SW480 (cell line): ENCODE data around the gene ALX4.
A peak's percentile ranks its signal among the peaks of the same experiment; 100 is the strongest.

Experiments used
- DNase-seq: peaks from one replicate; pipeline ENCODE4 v3.0.0-alpha.2; 2016; ENCODE audit warnings: low spot score

The ALX4 gene

DNA sequence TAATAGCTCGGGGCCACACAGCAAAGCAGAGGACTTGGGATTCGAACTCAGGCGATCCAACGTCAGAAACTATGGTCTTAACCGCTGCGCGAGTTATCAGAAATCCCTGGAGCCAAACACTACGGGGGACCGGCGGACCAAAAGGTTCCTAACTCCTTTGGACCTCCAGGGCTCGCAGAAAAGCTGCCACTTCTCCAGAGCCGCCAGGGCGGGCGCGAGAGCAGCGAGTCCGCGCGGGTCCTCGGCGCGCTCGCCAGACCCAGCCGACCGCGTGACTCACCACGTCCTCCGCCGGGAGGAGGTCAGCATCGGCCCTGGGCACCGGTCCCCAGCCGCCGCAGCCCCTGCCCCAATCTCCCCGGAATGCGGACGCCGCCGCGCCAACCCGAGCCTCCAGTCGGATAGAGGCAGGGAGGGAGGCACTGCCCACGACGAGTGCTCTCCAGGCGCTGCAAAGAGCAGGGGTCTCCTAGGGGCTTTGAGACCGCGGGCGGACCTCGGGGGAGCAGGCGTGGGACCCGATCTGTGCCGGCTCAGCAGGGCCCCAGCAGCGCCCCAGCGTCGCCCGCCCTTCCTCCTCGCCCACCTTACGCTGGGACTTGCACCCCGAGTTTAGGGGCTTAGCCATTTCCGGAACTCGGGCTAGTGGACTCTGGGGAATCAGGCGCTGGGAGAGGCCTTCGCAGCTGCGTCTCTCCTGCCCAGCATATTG lies 6.2 kb upstream of the ALX4 start:
- DNase-seq: no peak

DNA sequence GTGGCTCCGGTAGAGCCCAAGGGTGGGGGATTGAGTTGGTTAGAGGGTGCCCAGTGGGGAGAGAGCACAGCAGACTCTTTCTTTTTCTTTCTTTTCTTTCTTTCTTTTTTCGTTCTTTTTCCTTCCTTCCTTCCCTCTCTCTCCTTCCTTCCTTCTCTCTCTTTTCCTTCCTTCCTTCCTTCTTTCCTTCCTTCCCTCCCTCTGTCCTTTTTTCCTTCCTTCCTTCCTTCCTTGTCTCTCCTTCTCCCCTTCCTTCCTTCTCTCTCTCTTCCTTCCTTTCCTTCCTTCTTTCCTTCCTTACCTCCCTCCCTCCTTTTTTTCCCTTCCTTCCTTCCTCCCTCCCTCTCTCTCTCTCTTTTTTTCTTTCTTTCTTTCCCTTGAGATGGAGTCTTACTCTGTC lies 4.8 kb upstream of the ALX4 start:
- DNase-seq: no peak

DNA sequence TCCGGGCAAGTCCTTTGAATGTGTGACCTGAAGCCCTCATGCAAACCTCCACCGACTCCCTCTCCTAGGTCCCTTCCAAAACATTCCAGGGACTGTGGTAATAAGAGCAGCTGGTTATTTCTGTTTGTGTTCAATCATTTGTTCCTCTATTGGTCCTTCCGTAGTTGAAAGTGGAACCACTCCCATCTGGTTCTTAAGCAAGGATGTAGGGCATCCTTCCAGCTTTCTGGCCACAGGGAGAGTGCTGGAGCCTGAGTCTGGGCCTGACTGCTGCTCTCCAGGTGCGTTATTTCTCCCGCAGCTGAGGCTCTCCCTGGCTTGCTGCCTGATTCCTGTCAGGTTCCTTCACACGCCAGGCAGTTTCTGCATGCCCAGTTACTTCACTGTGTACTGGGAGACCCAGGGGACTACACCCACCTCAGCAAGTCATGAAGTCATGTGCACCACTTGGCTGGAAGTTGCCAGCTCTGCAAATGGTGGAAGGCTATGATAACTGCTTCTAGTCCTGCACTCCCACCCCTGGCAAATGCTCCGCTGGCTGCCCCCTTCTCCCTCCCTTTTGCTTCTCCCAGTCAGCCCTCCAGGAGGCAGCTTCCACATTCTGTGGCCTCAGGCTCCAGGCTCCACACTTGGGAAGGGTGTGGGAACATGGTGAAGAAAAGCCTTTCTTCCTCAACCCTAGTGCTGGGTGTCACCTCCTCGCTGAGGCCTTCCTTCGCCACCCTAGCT lies 4.0 kb upstream of the ALX4 start:
- DNase-seq: no peak

DNA sequence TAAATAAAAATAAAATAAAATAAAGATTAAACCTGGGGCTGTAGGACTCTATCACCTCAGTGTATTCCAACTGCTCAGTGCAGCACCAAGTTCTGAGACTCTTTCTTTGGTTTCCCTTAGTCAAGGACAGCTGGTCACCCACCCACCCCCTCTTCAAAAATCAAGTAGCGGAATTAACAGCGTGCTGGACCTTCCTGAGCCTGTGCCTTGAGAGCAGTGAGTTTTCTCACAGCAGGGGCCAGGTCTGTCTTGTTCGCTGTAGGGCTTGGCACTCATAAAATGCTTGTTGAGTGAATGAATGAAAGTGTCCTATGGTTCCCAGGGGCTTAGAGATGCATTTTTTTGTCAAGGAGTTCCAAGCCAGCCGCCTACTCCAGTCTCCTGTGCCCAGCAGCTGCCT lies 2.9 kb upstream of the ALX4 start:
- no peak for DNase-seq

DNA sequence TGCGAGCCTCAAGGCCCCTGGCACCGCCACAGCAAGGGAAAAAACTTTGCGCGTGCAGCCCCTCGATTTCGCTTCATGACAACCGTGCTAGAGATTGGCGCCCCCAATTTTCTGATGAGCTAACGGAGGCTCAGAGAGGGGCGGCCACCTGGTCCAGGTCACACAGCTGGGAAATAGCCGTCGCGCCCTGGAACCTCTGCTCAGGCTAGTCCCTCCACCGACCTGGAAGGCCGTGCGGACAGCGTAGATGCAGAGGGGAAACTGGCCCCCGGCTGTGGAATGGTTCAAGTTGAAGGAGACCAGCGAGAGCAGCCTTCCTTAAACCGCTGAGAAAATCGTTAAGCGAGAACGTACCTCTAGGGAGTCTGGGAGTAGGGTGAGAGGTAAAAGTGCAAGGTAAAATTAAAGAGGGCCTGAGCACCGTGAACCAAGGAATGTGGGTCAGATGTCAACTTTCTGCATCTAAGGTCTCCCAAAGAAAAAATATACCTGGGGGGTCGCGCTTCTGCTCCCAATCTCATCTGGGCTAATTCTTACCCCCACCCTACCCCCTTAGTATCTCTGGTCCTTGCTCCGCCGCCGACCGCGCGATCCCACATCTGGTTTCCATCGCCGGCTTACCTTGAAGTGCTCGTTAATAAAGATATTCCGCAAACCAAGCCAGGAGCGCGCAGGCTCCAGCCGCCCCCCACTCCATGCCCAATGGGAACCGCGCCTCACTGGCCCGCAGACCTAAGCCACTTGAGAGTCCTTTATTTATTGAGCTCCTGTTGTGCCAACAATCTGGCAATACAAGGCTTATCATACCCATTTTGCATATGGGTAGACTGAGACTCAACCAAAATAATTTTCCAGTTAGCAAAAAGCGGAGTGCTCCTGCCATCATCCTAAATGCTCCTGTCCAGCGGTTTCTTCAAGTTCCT lies 1.7 kb upstream of the ALX4 start:
- no peak for DNase-seq

DNA sequence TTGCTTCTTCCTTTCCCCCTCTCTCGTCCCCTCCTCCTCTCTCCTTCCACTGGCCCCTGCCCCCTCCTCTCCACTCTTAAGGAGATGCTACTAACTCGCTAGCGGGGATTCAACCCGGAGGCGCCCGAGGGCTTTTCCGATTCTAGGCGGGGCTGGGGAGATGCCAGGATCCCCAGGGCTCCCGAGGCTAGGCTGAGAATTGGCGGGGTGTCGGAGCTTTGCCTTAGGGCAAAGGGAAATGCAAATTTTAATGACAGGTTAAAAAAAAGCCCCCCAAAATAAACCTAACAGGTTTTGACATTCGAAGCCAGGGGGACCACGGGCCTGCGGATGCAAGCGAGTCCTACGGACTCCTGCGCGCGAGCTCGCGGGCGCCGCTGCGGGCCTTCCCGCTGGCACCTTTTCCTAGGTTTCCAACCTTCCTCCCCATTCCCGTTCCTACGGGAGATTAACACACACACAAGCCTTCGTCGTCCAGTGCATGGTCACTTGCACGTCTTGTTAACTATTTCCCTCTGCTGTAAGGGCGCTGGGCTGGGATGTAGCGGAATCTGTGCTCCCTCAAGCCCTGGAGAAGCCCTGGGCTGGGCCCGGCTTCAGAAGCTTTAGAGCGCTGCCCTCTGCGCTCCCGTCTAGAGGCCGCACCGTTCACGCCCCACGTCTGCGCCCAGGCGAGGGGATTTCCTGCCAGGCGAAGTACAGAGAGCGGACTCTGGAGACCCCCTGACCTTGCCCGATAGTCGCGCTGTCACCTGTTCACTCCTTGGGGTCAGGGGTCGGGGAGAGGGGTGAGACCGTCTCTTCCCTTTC lies 729 bp upstream of the ALX4 start:
- no peak for DNase-seq

DNA sequence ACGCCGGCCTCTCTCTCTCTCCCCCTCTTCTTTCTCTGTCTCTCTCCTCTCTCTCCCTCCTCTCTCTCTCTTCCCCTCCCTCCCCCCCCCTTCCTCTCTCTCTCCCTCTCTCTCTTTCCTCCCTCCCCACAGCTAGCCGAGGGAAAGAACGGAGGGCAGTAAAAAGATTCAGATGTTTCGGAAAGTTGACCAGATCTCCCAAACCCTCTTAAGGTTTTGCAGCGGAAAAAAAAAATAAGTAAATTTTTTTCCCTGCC lies 195 bp upstream of the ALX4 start:
- DNase-seq: no peak

DNA sequence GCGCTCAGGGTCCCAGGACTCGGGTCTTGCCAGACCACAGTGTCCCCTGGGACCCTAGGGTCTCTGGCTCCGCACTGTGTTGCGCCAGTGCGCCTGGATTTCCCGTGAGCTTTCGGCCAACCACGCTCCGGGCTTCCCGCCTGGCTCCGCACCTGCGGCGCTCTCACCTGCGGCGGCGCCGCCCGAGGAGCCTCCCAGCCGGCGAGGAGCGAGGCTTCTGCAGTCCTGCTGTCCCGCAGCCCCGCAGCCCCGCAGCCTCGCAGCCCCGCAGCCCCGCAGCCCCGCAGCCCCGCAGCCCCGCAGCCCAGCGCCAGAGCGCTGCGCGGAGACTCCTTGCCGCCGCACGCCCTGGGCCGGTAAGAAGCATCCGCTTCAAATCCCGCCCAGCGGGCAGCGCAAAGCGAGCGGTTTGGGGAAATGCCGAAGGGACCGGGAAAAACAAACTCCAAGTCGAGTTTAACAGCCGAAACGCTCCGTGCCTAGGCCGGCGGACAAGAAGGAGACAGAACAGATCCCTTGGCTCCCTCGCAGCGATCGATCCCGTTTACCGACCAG lies 939 bp downstream of the ALX4 start:
- DNase-seq: no peak

DNA sequence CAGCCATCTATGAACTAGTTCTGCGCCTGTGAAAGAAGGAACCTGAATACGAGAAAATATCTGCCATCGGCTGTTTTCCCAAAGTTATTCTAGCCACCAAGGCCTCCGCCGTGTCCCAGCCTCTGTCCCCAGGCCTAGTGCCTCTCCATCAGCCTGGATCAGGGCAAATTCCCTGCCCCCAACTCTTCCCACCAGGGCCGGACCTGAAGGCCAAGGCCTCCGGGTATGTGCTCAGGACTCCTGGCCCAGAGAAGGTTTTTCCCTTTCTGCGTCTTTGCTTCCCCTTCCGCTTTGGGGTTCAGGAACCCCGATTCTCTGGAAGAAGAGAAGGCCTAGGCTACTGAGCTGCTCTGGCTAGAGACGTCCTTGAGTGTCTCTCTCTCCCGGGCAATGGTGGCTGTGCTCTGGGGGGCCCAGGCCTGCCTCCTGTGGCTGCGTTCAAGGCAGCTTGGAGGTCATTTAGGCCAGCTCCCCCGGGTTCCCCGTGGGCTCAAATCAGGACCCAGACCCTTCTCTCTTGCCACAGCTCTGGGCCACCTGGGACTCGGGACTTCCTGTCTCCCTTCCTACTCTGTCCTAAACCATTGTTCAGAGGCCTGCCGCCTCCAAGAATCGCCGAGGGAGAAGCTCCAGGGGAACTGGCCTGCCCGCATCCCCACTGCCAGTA lies 1.6 kb downstream of the ALX4 start:
- DNase-seq: no peak

DNA sequence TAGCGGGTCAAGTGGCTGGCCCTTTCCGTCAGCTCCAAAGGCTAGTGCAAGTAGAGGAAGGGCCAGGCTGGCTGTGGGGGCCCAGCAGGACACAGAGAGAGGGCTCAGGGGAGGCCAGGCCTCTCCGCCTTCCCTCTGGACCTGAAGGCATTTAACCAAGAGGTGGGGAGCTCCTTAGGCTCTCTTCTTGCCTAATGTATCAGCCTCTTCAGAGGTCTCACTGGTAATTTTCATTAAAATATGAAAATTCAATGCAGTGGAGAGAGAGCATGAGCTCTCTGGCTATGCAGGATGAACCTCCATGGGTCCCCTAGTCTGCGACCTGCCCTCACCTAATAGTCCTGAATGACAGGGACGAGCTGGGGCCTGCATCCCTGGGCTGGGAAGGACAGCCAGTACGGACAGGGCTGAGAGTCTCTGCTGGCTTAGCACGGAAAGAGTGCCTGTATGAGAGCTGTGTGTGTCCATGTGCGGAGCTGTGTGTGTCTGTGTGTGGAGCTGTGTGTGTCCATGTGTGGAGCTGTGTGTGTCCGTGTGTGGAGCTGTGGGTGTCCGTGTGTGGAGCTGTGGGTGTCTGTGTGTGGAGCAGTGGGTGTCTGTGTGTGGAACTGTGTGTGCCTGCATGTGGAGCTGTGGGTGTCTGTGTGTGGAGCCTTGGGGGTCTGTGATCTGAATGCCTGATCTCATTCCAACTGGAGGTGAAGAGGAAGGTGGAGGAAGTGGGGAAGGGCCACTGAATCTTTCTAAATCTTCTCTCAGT lies 2.4 kb downstream of the ALX4 start:
- DNase-seq: no peak

DNA sequence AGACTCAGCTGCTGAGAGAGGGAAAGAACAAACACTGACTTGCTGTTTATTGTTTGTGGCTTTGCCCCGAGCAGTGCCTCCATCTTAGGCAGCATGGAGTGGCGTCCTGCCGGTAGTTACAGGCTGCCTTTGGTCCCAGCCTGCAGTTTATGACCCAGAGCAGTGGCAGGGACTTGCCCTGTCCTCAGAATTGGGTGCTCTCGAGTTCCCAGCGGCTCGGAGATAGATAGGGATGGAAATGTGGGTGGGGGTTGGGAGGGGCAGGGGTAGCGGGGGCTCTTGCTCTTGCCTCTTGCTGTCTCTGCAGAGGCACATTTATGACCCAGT lies 3.1 kb downstream of the ALX4 start:
- DNase-seq: no peak

DNA sequence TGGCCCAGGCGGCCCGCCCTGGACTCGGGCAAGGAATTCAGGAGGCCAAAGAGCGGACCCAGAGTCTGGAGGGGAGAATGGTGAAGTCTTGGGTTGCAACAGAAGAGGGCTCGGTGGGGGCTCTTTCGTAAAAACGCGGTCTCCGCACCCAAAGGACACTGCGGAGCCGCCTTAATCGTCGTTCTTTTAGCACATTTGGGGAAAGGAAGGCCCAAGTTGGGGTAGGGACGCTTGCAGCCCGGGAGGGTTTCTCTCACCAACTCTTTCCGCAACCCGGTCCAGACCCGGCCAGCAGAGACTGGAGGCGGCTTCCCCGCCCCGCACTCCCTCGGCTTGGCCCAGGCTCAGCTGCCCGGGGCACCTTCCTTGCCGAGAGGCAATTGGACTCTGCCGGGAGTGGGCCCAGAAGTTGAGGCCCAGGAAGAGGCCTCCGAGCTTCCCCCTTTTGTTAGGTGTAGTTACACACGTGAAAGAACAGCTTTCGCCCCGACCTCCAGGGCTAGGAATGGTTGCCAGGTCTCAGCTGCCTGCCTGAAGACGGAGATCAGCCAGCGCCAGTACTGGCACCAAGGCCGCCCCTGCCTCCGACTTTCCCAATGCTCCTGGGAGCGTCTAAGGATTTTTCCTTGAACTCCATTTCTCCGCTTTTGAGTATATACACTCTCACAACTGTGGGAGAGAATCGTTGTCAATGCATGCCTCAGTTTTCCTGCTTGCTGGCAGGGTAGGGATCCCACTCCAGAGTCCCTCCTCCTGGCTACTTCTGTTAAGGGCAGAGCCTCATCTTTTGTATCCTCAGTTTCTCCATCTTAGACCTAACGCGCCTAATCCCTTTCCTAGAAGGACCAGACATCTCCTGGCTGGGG lies 3.7 kb downstream of the ALX4 start:
- DNase-seq: no peak

DNA sequence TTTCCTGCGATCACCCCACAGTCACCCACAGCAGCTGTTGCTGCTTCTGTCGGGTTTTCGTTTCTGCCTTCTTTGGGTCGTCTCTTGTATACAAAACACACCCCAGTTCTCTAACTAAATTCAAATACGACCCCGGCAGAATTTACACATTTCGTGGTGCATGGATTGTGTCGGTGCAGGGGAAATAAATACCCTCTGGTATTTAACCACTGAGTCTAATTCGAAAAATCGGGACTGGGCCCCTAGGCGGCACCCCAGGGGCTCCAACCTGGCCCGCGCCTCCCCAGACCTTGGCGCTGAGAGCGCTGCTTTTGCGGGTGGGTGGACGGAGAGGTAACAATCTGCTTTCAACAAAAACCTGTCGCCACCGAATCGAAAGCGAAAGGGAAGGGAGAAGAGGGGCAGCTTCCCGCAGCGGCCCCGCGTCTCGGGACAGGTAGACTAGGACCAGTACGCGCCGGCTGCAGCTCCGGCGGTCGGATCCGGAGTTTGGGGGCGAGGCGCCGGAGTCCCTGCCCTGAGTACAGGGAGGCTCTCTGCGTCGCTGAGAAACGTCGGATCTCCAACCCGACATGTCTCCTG lies 4.4 kb downstream of the ALX4 start:
- DNase-seq: peak; percentile 63

DNA sequence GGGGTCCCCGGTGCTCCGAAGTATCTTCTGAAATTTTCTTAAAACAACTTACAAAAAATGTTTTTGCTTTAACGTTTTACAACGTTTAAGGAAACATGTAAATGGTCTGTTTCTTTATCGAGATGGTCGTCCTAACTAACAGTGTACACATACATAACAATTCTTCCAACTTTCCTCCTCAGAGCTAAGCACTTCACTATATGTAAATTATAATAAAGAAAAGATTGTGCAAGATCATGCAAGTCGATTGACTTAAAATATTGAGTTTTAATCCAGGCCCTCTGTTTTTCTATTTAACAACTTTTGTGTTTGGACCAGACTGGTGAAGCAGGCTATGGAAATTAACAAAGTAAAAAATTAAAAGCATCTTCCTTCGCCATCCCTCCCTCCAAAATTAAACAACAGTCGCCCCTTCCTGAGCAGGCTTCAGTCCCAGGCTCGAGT lies 4.9 kb downstream of the ALX4 start:
- no peak for DNase-seq

DNA sequence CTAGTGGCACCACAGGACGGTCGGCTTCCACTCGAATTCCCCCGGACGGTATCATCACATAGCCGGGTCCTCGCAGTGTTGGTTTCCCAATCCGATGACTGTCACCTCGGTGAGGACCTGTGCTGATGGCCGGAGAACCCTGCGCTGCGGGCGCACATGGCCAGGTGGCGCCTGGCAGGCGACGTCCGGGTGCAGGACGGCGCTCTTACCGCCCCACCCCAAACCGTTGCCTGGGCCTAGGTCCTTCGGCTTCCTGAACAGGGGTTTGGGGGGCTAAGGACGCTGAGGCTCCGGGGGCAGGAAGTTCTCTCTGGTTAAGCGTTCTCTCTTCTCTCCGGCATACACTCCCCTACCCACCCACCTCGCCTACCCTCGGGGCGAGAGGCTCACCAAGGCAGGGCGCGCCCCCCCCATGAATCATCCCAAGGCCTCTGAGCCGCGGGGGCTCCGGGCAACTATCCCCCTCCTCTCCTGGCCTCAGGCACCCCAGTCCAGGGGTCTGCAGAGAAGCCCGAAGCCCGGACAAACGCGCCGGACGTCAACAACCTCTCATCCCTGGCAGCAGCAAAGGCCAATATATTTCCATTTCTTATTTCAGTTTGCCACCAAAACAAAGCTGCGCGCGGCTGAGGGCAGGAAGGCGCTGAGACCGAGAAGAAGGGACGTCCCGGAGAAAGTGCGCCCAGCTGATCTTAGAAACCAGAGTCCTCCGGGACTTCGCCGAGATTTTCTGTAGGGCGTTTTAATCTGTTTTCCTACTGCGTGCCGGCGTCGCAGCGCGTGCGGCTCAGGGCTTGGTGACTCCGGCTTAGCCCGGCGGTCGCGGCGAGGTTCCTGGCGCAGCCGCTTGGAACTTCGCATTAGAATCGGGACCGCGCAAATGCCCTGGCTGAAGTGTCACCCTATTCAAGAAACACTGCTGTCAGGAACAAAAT lies 5.6 kb downstream of the ALX4 start:
- DNase-seq: no peak

DNA sequence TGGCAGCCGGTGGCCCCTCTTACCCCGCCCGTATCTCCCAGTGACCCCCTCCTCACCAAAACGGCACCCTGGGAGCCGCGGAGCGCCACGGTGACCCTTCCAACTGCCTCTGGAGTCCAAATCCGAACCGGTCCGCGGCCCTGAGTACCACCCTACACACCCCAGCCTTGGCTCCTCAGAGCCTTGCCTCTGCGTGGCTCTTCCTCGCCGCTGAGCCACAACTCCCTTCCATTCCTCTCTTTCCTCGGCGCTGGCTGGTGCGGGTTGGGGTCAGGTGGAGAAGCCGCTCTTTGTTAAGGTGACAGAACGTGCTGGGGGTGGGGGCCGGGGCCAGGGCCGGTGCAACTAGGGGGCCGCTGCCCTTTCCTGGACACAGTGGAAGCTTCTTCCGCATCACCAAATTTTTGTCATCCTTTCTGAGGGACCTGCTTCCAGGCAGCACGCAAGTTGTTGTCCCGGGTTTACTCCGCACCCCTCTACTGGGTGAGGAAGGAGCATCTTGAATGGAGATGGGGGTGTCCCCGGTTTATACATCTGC lies 6.5 kb downstream of the ALX4 start:
- DNase-seq: no peak

DNA sequence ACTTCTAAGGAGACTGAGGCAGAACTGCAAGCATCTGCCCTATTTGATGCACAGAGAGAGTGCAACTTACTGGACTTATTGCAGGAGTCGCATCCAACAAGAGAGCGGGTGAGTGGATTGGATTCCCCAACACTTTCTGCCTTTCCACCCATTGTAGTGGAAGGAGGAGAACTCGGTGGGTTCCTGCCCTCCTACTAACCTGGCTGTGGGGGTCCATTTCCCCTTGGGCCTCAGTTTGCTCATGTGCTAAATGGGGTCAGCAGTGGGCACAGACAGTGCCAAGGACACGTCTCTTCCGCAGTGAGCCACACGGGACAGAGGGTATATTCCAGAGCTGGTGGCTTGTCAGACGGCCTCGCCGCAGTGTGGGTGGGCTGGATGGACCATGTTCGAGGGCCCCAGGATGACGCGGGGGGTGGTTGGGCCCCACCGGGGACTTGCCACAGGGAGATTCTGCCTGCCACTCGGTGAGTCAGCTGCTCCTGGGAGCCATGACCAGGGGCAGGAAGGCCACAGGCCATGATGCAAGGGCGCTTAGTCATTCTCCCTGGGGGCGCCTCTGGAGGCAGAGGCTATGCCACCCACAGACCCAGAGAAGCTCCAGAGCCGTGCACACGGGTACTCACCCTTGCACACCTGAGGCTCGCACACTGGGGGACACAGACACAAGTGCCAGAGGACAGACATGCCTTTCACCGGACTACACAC lies 8.2 kb downstream of the ALX4 start:
- DNase-seq: peak; percentile 65
